BE2C (cell line): ENCODE data around the gene SOX6. TPM values are rescaled to one million over a fixed set of nuclear protein-coding genes. Genes with fewer than 3 reads are reported as not detected.

Source experiments
- DNase-seq: peaks from one replicate; pipeline ENCODE4 v3.0.0-alpha.2; 2020
- H3K27me3 ChIP-seq: fragments of 250-450 bp; sonication (Bioruptor Pico); 2 replicates; pipeline ENCODE4 v1.5.1; 2020; ENCODE audit warnings: mild to moderate bottlenecking
- H3K36me3 ChIP-seq: fragments of 250-450 bp; sonication (Bioruptor Pico); 2 replicates; pipeline ENCODE4 v1.5.1; 2020; ENCODE audit warnings: mild to moderate bottlenecking
- H3K4me1 ChIP-seq: fragments of 250-450 bp; sonication (Bioruptor Pico); 2 replicates; pipeline ENCODE4 v1.5.1; 2020
- H3K4me3 ChIP-seq: 2 replicates; pipeline ENCODE4 v1.5.1; 2011; ENCODE audit warnings: low read depth, low read length
- H3K9me3 ChIP-seq: fragments of 250-450 bp; sonication (Bioruptor Pico); 2 replicates; pipeline ENCODE4 v1.5.1; 2020
- polyA plus RNA-seq: library from polyadenylated mRNA; unstranded; fragments of >200 nt; gene quantifications from one replicate; pipeline ENCODE4 v1.2.1, GENCODE V29; 2012; ENCODE audit warnings: low read depth, missing spikeins; ENCODE audit not compliant: insufficient read length, insufficient read depth
- TF ChIP-seq, protein P1 (sequence below): IDR thresholded peaks from 2 replicates; pipeline ENCODE4 v1.5.1; 2012; ENCODE audit warnings: mild to moderate bottlenecking, low read depth, low read length

SOX6 gene
- 0.88 TPM for polyA plus RNA-seq

DNA sequence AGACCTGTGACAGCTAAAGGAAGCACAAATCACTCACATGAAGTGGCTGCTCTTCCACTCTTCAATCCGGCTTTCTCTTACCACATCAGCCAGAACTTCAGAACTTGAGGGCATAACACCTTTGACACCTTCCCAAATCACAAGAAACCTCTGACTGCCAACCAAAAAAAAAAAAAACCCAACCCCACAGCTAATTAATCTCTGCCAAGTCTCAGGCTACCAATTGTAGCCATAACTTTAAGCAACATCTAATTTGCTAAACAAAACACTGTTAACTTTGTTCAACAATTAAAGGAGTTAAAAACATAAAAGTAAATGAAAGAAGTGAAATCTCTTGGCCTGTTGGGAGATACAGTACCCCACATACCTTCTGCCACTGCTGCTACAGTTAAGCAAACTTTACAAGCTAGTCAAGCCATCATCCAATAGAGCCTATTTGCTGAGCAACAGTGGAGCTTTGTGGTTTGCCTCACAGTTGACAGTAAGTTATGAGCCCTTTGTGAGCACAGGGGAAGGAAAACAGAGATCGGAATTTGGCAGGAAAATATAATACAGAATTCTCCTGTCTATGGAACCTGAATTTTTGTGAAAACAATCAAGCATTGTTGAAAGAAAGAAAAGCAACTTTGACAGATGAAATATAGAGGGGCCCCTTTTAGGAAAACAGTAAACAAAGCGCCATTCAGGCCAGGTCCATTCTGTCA, at the start of gene SOX6:
Gene SOX6, minus strand, starts transcription at position 490 of the 704 bp plus-strand sequence. CDS start 15,298 bp downstream, outside the sequence.
- no peak for DNase-seq
- Histone ChIP-seq H3K27me3 (no peaks in the 10 kb centered on the region), H3K36me3 (no peaks in the 10 kb centered on the region), H3K4me1 (no peaks in the 10 kb centered on the region), H3K9me3 (no peaks in the 10 kb centered on the region), H3K4me3 (no peak within 1 kb of the TSS)
- TF ChIP-seq, protein P1, sequence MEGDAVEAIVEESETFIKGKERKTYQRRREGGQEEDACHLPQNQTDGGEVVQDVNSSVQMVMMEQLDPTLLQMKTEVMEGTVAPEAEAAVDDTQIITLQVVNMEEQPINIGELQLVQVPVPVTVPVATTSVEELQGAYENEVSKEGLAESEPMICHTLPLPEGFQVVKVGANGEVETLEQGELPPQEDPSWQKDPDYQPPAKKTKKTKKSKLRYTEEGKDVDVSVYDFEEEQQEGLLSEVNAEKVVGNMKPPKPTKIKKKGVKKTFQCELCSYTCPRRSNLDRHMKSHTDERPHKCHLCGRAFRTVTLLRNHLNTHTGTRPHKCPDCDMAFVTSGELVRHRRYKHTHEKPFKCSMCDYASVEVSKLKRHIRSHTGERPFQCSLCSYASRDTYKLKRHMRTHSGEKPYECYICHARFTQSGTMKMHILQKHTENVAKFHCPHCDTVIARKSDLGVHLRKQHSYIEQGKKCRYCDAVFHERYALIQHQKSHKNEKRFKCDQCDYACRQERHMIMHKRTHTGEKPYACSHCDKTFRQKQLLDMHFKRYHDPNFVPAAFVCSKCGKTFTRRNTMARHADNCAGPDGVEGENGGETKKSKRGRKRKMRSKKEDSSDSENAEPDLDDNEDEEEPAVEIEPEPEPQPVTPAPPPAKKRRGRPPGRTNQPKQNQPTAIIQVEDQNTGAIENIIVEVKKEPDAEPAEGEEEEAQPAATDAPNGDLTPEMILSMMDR = no peak

DNA sequence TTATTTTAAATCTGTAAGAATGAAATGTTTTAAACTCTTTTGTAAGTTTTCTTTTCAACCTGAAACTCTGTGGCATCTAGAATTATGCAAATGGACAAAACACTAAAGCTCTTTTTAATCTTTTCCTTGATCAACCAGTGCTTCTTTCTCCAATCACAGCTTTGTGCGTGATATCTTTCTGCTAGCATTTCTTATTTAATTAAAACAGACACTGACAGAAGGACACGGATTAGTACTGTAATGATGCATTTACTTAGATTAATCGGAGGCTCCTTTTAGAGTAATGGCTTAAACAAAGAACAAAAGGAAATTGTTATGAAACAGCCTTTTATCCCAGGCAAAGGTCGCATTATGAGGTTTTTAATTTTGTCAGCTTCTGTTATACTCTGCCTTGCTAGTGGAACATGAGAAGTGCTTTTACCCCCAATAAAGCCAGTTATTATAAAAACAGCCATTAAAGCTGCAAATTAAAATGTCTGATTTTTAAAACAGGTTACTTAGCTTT, 48.5 kb upstream of the SOX6 start:
- TF ChIP-seq, protein P1 = no peak
- Histone ChIP-seq H3K4me3 (no peak overlapping the region), H3K36me3 (no peaks in the 10 kb centered on the region), H3K9me3 (no peaks in the 10 kb centered on the region), H3K4me1 (no peaks in the 10 kb centered on the region), H3K27me3 (no peaks in the 10 kb centered on the region)
- no peak for DNase-seq

DNA sequence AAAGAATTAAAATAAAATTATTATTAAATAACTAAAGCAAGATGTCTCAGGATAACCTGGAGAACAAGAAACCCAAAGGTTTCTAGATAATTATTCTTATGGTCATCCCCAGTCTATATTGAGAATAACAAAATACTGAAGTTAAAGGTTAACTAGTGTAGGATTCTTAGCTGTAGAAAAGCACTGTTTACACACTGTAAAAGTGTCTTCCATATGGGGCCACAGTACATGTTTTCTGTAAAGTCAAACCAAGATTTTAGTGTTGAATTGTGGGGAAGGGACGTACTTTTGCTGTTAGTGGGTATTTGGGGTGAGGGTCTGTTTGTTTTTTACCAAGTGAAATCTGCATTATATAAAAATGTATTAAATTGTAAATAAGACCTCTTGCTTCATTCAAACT, 47.5 kb upstream of the SOX6 start:
- DNase-seq = no peak
- Histone ChIP-seq H3K9me3 (no peaks in the 10 kb centered on the region), H3K4me3 (no peak overlapping the region), H3K36me3 (no peaks in the 10 kb centered on the region), H3K27me3 (no peaks in the 10 kb centered on the region), H3K4me1 (no peaks in the 10 kb centered on the region)
- TF ChIP-seq, protein P1 = no peak

DNA sequence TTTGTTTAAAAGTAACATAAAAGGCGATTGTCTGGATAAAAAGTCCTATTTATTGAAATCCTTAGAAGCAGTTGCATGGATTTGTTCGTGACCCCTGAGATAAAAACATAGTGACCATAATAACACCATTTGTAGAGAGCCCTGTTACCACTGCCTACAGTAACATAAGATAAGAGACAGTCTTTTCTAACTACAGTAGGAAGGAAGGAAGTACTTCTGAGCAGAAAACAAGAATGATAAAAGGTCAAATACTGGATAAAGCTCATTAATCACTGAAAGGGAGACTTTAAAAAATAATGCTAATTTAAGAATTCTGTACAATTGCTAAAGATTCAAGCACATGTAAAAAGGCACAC, 47.1 kb upstream of the SOX6 start:
- no peaks in the 10 kb centered on the region for H3K27me3 ChIP-seq
- TF ChIP-seq, protein P1 = no peak
- no peak for DNase-seq
- no peaks in the 10 kb centered on the region for H3K4me1 ChIP-seq
- H3K36me3 ChIP-seq = no peaks in the 10 kb centered on the region
- H3K4me3 ChIP-seq = no peak overlapping the region
- H3K9me3 ChIP-seq = no peaks in the 10 kb centered on the region

DNA sequence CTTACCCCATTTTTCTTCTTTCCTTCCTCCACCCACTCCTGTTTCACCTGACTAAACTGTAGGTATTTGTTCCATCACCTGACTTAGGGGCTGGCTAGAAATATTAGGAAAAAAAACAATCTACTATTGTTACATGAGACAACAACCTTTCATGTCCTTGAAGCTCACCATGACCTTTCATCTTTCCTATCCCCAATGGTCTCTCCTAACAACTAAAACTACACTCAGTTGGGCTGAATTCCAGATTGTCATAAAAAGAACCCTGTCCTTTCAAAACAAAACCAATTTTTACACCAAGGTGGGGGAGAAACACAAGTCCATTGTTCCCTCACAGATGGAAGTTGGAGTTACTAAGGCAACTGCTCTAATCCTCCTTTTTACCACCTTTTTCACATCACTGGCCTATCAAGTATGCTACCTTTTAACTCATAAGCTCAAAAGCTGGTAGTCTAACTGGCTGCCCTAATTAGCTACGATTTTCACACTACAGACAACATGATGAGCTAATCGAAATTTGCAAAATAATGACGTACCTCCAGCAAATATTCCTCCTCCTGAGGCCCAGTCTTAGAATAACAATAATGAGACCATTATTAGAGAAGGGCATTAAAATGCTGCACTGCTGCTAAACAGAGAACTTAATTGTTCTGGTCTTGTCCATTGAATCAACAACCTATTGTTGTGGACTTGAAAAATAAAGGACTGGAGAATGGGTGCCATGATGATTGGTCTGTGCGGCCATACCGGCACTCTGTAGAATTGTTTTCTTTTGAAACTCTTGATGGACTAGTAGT, 46.5 kb upstream of the SOX6 start:
- Histone ChIP-seq H3K9me3 (no peaks in the 10 kb centered on the region), H3K36me3 (no peaks in the 10 kb centered on the region), H3K4me3 (no peak overlapping the region), H3K4me1 (no peaks in the 10 kb centered on the region), H3K27me3 (no peaks in the 10 kb centered on the region)
- no peak for DNase-seq
- TF ChIP-seq, protein P1 = no peak

DNA sequence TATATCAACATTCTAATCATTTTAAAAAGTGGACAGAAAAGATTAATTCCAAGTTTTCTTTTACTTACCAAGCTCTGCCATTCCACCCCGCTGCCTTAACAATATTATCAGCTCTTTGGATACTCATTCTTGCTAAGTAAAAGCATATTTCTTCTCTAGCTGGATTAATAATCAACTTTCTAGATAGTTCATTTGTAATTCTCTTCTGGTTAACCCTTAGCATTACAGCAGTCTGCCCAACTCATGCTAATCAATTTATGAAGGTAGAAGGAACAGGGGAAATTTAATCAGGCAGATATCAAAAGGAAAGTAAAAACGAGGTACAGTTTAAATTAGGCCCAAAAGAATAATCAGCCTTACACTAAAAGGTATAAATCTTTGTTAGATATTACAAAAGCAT, 41.0 kb upstream of the SOX6 start:
- no peaks in the 10 kb centered on the region for H3K36me3 ChIP-seq
- TF ChIP-seq, protein P1 = no peak
- DNase-seq = no peak
- no peaks in the 10 kb centered on the region for H3K27me3 ChIP-seq
- no peaks in the 10 kb centered on the region for H3K9me3 ChIP-seq
- H3K4me1 ChIP-seq = no peaks in the 10 kb centered on the region
- H3K4me3 ChIP-seq = no peak overlapping the region
